B cell (primary cell): ENCODE results near the gene HSPB7.

Experiments
- EZH2 ChIP-seq: IDR thresholded peaks from 2 replicates; pipeline ENCODE4 v1.6.1; 2012; ENCODE audit warnings: borderline replicate concordance, low read depth, mild to moderate bottlenecking, moderate library complexity, low read length; ENCODE audit not compliant: insufficient read depth, poor library complexity, severe bottlenecking
- TF ChIP-seq, protein P1 (sequence below): fragments of 200-600 bp; IDR thresholded peaks from one replicate; pipeline ENCODE4 v1.8.0; 2022; ENCODE audit warnings: antibody characterized with exemption, mild to moderate bottlenecking

DNA sequence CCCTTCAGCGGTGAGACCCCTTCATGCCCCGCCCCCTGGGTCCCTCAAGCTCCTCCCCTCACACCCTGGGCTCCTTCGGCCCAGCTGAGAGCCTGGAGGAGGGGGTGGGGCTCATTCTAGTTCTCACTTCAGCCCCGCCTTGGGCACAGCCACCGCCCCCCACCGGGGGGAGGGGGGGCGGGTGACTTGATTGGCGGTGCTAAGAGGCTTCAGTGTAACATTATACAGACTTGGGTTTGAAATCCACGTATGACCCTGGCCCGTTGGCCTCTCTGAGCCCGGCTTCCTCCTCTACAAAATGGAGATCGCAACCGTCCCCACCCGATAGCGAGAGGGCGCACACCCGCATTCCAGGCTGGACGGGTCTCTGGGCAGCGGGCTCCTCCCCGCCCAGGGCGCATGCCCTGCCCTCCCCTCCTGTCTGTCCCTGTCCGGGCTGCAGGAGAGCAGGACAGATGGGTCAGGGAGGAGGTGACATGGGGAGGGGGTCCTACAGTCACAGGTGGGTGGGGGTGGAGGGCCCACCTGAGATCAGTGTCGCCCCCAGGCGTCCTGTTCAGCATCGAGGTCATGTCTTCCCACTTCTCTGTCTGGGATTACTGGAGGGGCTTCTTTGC is 30.8 kb upstream of the HSPB7 start:
- TF ChIP-seq, protein P1, sequence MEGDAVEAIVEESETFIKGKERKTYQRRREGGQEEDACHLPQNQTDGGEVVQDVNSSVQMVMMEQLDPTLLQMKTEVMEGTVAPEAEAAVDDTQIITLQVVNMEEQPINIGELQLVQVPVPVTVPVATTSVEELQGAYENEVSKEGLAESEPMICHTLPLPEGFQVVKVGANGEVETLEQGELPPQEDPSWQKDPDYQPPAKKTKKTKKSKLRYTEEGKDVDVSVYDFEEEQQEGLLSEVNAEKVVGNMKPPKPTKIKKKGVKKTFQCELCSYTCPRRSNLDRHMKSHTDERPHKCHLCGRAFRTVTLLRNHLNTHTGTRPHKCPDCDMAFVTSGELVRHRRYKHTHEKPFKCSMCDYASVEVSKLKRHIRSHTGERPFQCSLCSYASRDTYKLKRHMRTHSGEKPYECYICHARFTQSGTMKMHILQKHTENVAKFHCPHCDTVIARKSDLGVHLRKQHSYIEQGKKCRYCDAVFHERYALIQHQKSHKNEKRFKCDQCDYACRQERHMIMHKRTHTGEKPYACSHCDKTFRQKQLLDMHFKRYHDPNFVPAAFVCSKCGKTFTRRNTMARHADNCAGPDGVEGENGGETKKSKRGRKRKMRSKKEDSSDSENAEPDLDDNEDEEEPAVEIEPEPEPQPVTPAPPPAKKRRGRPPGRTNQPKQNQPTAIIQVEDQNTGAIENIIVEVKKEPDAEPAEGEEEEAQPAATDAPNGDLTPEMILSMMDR: no peak
- no peak for TF ChIP-seq EZH2
